GM21737 (cell line): Measurements from ENCODE around the gene C2CD3.
"Not testable (repeated sequence)": the region's sequence is repeated elsewhere in the genome, so short reads cannot be mapped to it uniquely, and the experiment has no call there.

Experiments used
- ATAC-seq: cut with Tn5 transposase; IDR thresholded peaks from one replicate; pipeline ENCODE4 v1.9.1; 2021; ENCODE audit warnings: mild to moderate bottlenecking, moderate library complexity; ENCODE audit not compliant: unreplicated experiment

The C2CD3 gene

GRCh38 chr11:74123008-74123448 lies 47.8 kb downstream of the C2CD3 start:
- no peak for ATAC-seq

GRCh38 chr11:74121804-74122203 lies 49.0 kb downstream of the C2CD3 start:
- ATAC-seq, result no peak

- not testable (repeated sequence) for ATAC-seq
Observed at GRCh38 chr11:74120260-74121035, 50.4 kb downstream of the C2CD3 start.

- no peak for ATAC-seq
Observed at GRCh38 chr11:74116719-74117118, 54.1 kb downstream of the C2CD3 start.

- no peak for ATAC-seq
Observed at GRCh38 chr11:74112877-74113276, 57.9 kb downstream of the C2CD3 start.

- ATAC-seq, result no peak
Observed at GRCh38 chr11:74106124-74106523, 64.7 kb downstream of the C2CD3 start.

- no peak for ATAC-seq
Observed at GRCh38 chr11:74102321-74102720, 68.5 kb downstream of the C2CD3 start.

- ATAC-seq, result no peak
Observed at GRCh38 chr11:74100735-74101134, 70.1 kb downstream of the C2CD3 start.

GRCh38 chr11:74100231-74100630 lies 70.6 kb downstream of the C2CD3 start:
- no peak for ATAC-seq

GRCh38 chr11:74097686-74098237 lies 73.0 kb downstream of the C2CD3 start:
- ATAC-seq, result no peak

GRCh38 chr11:74094393-74094792 lies 76.4 kb downstream of the C2CD3 start:
- no peak for ATAC-seq

GRCh38 chr11:74092425-74092824 lies 78.4 kb downstream of the C2CD3 start:
- no peak for ATAC-seq

- no peak for ATAC-seq
Observed at GRCh38 chr11:74091549-74091948, 79.3 kb downstream of the C2CD3 start.

GRCh38 chr11:74090701-74091100 lies 80.1 kb downstream of the C2CD3 start:
- ATAC-seq, result no peak

- ATAC-seq, result no peak
Observed at GRCh38 chr11:74086242-74086884, 84.4 kb downstream of the C2CD3 start.

- no peak for ATAC-seq
Observed at GRCh38 chr11:74085542-74085892, 85.3 kb downstream of the C2CD3 start.

GRCh38 chr11:74084796-74085541 lies 85.8 kb downstream of the C2CD3 start:
- no peak for ATAC-seq

- ATAC-seq, result not testable (repeated sequence)
Observed at GRCh38 chr11:74083927-74084326, 86.9 kb downstream of the C2CD3 start.

- ATAC-seq, result no peak
Observed at GRCh38 chr11:74081428-74081827, 89.4 kb downstream of the C2CD3 start.

GRCh38 chr11:74077193-74077592 lies 93.6 kb downstream of the C2CD3 start:
- ATAC-seq, result no peak

- no peak for ATAC-seq
Observed at GRCh38 chr11:74072721-74073120, 98.1 kb downstream of the C2CD3 start.
